ENCODE data around the gene HMGN2. TPM values are rescaled to one million over a fixed set of nuclear protein-coding genes. Genes with fewer than 3 reads are reported as not detected.

Gene HMGN2
- total and polyA plus RNA-seq, 2 donors (not counting 1 experiment from before 2014, with no cell fraction given): 326 to 457 TPM

GRCh38 chr1:26434161-26434752 is 38.0 kb upstream of the HMGN2 start:
- peaks cover 20% of the 10 kb centered on the region for H3K4me1 Mint-ChIP-seq
- intact Hi-C loops (cut with micrococcal nuclease): loop anchor here (10.0 kb wide), 1 partner anchor 119 kb away; the partner anchor contains the start of gene CD52
- H3K4me2 ChIP-seq (replicated peaks; ENCODE audit: low read depth, low read length, poor library complexity, severe bottlenecking): no peak overlapping the region

DNA sequence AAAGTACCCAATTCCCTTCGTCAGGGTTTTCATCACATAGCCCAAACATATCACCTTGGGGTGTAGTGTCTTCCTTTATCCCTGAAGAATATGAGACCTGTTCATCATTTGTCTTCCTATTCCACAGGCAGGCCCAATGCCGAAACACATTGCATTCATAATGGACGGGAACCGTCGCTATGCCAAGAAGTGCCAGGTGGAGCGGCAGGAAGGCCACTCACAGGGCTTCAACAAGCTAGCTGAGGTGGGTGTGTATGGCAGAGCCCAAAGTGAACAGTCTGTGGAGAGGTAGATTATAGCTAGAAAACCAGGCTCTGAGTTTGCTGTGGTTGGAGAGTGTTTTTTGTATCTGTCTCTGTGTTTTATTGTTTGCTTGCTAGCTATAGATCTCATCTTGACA is 34.2 kb upstream of the HMGN2 start:
- WGBS (ENCODE audit: insufficient coverage): 100% methylated on average over 4 of the region's 6 CpGs
- intact Hi-C loops (cut with micrococcal nuclease): loop anchor here (10.0 kb wide), 1 partner anchor 123 kb away; the partner anchor contains the start of gene CD52
- no peak for ATAC-seq (ENCODE audit: low read depth)
- Histone ChIP-seq H3K9me3 (ENCODE audit: control extremely low read depth in 1 of 3, control insufficient read depth in 2 of 3, insufficient read depth in 1 of 3, low read length in 2 of 3) (no peaks in the 10 kb centered on the region), H3K27me3 (replicated peaks in 1 of 4; ENCODE audit: control extremely low read depth in 1 of 4, control insufficient read depth in 3 of 4, insufficient read depth in 4 of 4, low read length in 3 of 4) (no peaks in the 10 kb centered on the region), H3K79me2 (ENCODE audit: control insufficient read depth, insufficient read depth, low read length) (peaks cover 37% of the 10 kb centered on the region), H3K4me2 (replicated peaks; ENCODE audit: low read depth, low read length, poor library complexity, severe bottlenecking) (no peak overlapping the region), H3K4me3 (ENCODE audit: control extremely low read depth in 1 of 5, extremely low read depth in 1 of 5, insufficient read depth in 1 of 5, low read depth in 2 of 5, low read length in 4 of 5) (no peak overlapping the region), H2AFZ (ENCODE audit: insufficient read depth, low read depth, low read length, poor library complexity, severe bottlenecking) (no peak overlapping the region), H3K27ac (ENCODE audit: low read length in 2 of 2) (no peak overlapping the region), H3K36me3 (replicated peaks in 1 of 2; ENCODE audit: control extremely low read depth in 1 of 2, control insufficient read depth in 1 of 2, extremely low read depth in 1 of 2, insufficient read depth in 2 of 2, low read length in 1 of 2) (peaks cover 8 to 59% of the 10 kb centered on the region in 2 experiments), H4K20me1 (ENCODE audit: control insufficient read depth, insufficient read depth, low read length, poor library complexity, severe bottlenecking) (no peaks in the 10 kb centered on the region), H3K9ac (ENCODE audit: low read length) (no peak overlapping the region), H3K4me1 (ENCODE audit: control insufficient read depth in 2 of 2, insufficient read depth in 2 of 2, low read length in 2 of 2) (peaks cover 3 to 6% of the 10 kb centered on the region in 2 donors)
- no peak for TF ChIP-seq EZH2 (IDR thresholded peaks at IDR 0.05; ENCODE audit: borderline replicate concordance, insufficient read depth, low read depth, low read length, poor library complexity, severe bottlenecking)
- TF ChIP-seq, protein P1, sequence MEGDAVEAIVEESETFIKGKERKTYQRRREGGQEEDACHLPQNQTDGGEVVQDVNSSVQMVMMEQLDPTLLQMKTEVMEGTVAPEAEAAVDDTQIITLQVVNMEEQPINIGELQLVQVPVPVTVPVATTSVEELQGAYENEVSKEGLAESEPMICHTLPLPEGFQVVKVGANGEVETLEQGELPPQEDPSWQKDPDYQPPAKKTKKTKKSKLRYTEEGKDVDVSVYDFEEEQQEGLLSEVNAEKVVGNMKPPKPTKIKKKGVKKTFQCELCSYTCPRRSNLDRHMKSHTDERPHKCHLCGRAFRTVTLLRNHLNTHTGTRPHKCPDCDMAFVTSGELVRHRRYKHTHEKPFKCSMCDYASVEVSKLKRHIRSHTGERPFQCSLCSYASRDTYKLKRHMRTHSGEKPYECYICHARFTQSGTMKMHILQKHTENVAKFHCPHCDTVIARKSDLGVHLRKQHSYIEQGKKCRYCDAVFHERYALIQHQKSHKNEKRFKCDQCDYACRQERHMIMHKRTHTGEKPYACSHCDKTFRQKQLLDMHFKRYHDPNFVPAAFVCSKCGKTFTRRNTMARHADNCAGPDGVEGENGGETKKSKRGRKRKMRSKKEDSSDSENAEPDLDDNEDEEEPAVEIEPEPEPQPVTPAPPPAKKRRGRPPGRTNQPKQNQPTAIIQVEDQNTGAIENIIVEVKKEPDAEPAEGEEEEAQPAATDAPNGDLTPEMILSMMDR (IDR thresholded peaks at IDR 0.05): no peak
- Mint-ChIP-seq H3K9me3 (ENCODE audit: insufficient read depth) (no peaks in the 10 kb centered on the region), H3K4me3 (no peak overlapping the region), H3K4me1 (peaks cover 7% of the 10 kb centered on the region), H3K27me3 (no peaks in the 10 kb centered on the region), H3K27ac (no peak overlapping the region)
- ChIA-PET POLR2A (no interaction called here), CTCF (interaction anchor here (0.5 to 1.3 kb wide), 4 partner anchors 29 to 193 kb away, joined by 3 to 5 read pairs (median 3); no protein-coding TSS in a partner anchor)
- no peak for DNase-seq

More at GRCh38 chr1:26434161-26434752, 38.0 kb upstream of the HMGN2 start:
- DNase-seq (no peak), ATAC-seq (ENCODE audit: low read depth) (no peak)
- Histone ChIP-seq H3K9ac (ENCODE audit: low read length) (no peak overlapping the region), H3K4me1 (ENCODE audit: control insufficient read depth in 2 of 2, insufficient read depth in 2 of 2, low read length in 2 of 2) (peaks cover 15 to 21% of the 10 kb centered on the region in 2 donors), H3K36me3 (replicated peaks in 1 of 2; ENCODE audit: control extremely low read depth in 1 of 2, control insufficient read depth in 1 of 2, extremely low read depth in 1 of 2, insufficient read depth in 2 of 2, low read length in 1 of 2) (peaks cover 6 to 27% of the 10 kb centered on the region in 2 experiments), H3K27me3 (replicated peaks in 1 of 4; ENCODE audit: control extremely low read depth in 1 of 4, control insufficient read depth in 3 of 4, insufficient read depth in 4 of 4, low read length in 3 of 4) (no peaks in the 10 kb centered on the region), H2AFZ (ENCODE audit: insufficient read depth, low read depth, low read length, poor library complexity, severe bottlenecking) (no peak overlapping the region), H3K4me3 (ENCODE audit: control extremely low read depth in 1 of 5, extremely low read depth in 1 of 5, insufficient read depth in 1 of 5, low read depth in 2 of 5, low read length in 4 of 5) (no peak overlapping the region), H3K27ac (ENCODE audit: low read length in 2 of 2) (peak overlapping the region in 1 of 2 donors; percentile 49), H4K20me1 (ENCODE audit: control insufficient read depth, insufficient read depth, low read length, poor library complexity, severe bottlenecking) (no peaks in the 10 kb centered on the region), H3K9me3 (ENCODE audit: control extremely low read depth in 1 of 3, control insufficient read depth in 2 of 3, insufficient read depth in 1 of 3, low read length in 2 of 3) (no peaks in the 10 kb centered on the region), H3K79me2 (ENCODE audit: control insufficient read depth, insufficient read depth, low read length) (peaks cover 46% of the 10 kb centered on the region)
- H3K9me3 Mint-ChIP-seq (ENCODE audit: insufficient read depth): no peaks in the 10 kb centered on the region
- no peak overlapping the region for H3K4me3 Mint-ChIP-seq
- H3K27me3 Mint-ChIP-seq: no peaks in the 10 kb centered on the region
- ChIA-PET CTCF (interaction anchor here (3.4 kb wide), 1 partner anchor 37 kb away, joined by 23 read pairs; the partner anchor contains the start of gene HMGN2), POLR2A (no interaction called here)
- no peak overlapping the region for H3K27ac Mint-ChIP-seq
- TF ChIP-seq EZH2 (IDR thresholded peaks at IDR 0.05; ENCODE audit: borderline replicate concordance, insufficient read depth, low read depth, low read length, poor library complexity, severe bottlenecking): no peak
- TF ChIP-seq, protein P1 (IDR thresholded peaks at IDR 0.05): no peak

All from B cell (primary cell).